Fibroblast of lung (primary cell): ENCODE results near the gene EPHB2. TPM values are rescaled to one million over a fixed set of nuclear protein-coding genes. Genes with fewer than 3 reads are reported as not detected.
A peak's percentile ranks its signal among the peaks of the same experiment; 100 is the strongest.
"Not testable (repeated sequence)": the region's sequence is repeated elsewhere in the genome, so short reads cannot be mapped to it uniquely, and the experiment has no call there.

Experiments used
- DNase-seq, 2 donors: peaks; one replicate each; pipeline versions ENCODE4 v3.0.0 to v3.0.0-alpha.2; 2010; ENCODE audit warnings: low read depth in 2 of 2
- H2AFZ ChIP-seq: 2 replicates; pipeline ENCODE4 v1.5.1; 2012; ENCODE audit warnings: low read length, control low read depth, inconsistent platforms
- H3K27ac ChIP-seq: 2 replicates; pipeline ENCODE4 v1.5.1; 2011; ENCODE audit warnings: low read length, control low read depth; ENCODE audit not compliant: insufficient read depth
- H3K27me3 ChIP-seq: 2 replicates; pipeline ENCODE4 v1.5.1; 2011; ENCODE audit warnings: mild to moderate bottlenecking, low read length; ENCODE audit not compliant: control insufficient read depth, insufficient read depth
- H3K36me3 ChIP-seq: 2 replicates; pipeline ENCODE4 v1.5.1; 2011; ENCODE audit warnings: low read length; ENCODE audit not compliant: control insufficient read depth, insufficient read depth
- H3K4me1 ChIP-seq: 2 replicates; pipeline ENCODE4 v1.5.1; 2011; ENCODE audit warnings: low read length; ENCODE audit not compliant: control insufficient read depth, insufficient read depth; ENCODE audit errors: extremely low read depth
- H3K4me2 ChIP-seq: 2 replicates; pipeline ENCODE4 v1.5.1; 2011; ENCODE audit warnings: low read length, control low read depth; ENCODE audit not compliant: insufficient read depth; ENCODE audit errors: extremely low read depth
- H3K4me3 ChIP-seq, 4 experiments: fragments of 200-600 bp in 1 of 4; sonication (generic) in 1 of 4; replicated peaks in 1 of 4; 2 replicates each; pipeline ENCODE4 v1.5.1; 2011 to 2016; ENCODE audit warnings: low read length in 4 of 4, low read depth in 3 of 4, mild to moderate bottlenecking in 3 of 4, control low read depth in 2 of 4, inconsistent platforms in 1 of 4, mixed read lengths in 1 of 4; ENCODE audit not compliant: insufficient read depth in 1 of 4; ENCODE audit errors: control extremely low read depth in 1 of 4
- H3K79me2 ChIP-seq: 2 replicates; pipeline ENCODE4 v1.5.1; 2012; ENCODE audit warnings: mild to moderate bottlenecking, low read length, inconsistent platforms; ENCODE audit not compliant: control insufficient read depth, insufficient read depth
- H3K9ac ChIP-seq: 2 replicates; pipeline ENCODE4 v1.5.1; 2011; ENCODE audit warnings: mild to moderate bottlenecking, low read length, control low read depth; ENCODE audit not compliant: insufficient read depth
- H3K9me3 ChIP-seq: 2 replicates; pipeline ENCODE4 v1.5.1; 2012; ENCODE audit warnings: low read depth, low read length; ENCODE audit not compliant: control insufficient read depth, insufficient read depth
- H4K20me1 ChIP-seq: 2 replicates; pipeline ENCODE4 v1.5.1; 2011; ENCODE audit warnings: low read length; ENCODE audit not compliant: control insufficient read depth, insufficient read depth; ENCODE audit errors: extremely low read depth
- EZH2 ChIP-seq: IDR thresholded peaks from 2 replicates; pipeline ENCODE4 v1.5.1; 2012; ENCODE audit warnings: low read length, control low read depth, mild to moderate bottlenecking; ENCODE audit errors: missing control alignments
- polyA plus RNA-seq, 2 donors: library from polyadenylated mRNA; depleted of rRNA in 1 of 2; stranded (reverse) in 1 of 2; unstranded in 1 of 2; fragments of >200 nt; gene quantifications; 2 replicates each; pipeline ENCODE4 v1.2.1, GENCODE V29; 2011 to 2012; ENCODE audit warnings: missing spikeins in 1 of 2
- total RNA-seq: library from RNA; depleted of rRNA; stranded (reverse); fragments of >200 nt; gene quantifications from 2 replicates; pipeline ENCODE4 v1.2.1, GENCODE V29; 2014
- TF ChIP-seq, protein P1 (sequence below), 2 donors: IDR thresholded peaks in 1 of 2; conservative IDR thresholded peaks in 1 of 2; 1 replicate in 1 of 2; 2 replicates in 1 of 2; pipeline ENCODE4 v1.5.1; 2011 to 2012; ENCODE audit warnings: low read length in 2 of 2, control low read depth in 1 of 2, inconsistent platforms in 1 of 2, low read depth in 1 of 2, mild to moderate bottlenecking in 1 of 2

Gene EPHB2
- total and polyA plus RNA-seq, 2 donors (not counting 1 experiment from before 2014, with no cell fraction given): 4.1 to 11.2 TPM

DNA sequence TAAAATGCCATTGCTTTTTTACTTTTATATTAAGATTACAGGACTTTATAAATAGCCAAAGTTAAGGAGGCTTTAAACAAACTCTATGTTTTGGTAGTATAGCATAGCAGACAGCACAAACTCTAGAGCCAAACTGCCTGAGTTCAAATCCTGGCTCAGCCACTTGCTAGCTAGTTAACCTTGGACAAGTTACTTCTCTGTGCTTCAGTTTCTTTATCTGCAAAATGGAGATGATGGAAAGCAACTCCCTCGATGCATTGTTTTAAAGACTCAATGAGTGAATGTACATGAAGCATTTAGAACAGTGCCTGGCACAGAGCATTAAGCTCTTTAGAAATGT, 36.3 kb upstream of the EPHB2 start:
- H3K27me3 ChIP-seq: peaks cover 28% of the 10 kb centered on the region
- H3K4me3 ChIP-seq: no peak overlapping the region
- TF ChIP-seq, protein P1, sequence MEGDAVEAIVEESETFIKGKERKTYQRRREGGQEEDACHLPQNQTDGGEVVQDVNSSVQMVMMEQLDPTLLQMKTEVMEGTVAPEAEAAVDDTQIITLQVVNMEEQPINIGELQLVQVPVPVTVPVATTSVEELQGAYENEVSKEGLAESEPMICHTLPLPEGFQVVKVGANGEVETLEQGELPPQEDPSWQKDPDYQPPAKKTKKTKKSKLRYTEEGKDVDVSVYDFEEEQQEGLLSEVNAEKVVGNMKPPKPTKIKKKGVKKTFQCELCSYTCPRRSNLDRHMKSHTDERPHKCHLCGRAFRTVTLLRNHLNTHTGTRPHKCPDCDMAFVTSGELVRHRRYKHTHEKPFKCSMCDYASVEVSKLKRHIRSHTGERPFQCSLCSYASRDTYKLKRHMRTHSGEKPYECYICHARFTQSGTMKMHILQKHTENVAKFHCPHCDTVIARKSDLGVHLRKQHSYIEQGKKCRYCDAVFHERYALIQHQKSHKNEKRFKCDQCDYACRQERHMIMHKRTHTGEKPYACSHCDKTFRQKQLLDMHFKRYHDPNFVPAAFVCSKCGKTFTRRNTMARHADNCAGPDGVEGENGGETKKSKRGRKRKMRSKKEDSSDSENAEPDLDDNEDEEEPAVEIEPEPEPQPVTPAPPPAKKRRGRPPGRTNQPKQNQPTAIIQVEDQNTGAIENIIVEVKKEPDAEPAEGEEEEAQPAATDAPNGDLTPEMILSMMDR (conservative IDR thresholded peaks at IDR 0.05 in 1 of 2, IDR thresholded peaks at IDR 0.05 in 1 of 2; ENCODE audit: low read depth in 1 of 2, low read length in 2 of 2): no peak
- no peak for TF ChIP-seq EZH2
- H3K4me2 ChIP-seq: no peak overlapping the region
- H3K36me3 ChIP-seq: no peaks in the 10 kb centered on the region
- H3K9ac ChIP-seq: no peak overlapping the region
- H4K20me1 ChIP-seq: no peaks in the 10 kb centered on the region
- no peak overlapping the region for H2AFZ ChIP-seq
- H3K4me1 ChIP-seq: no peaks in the 10 kb centered on the region
- no peaks in the 10 kb centered on the region for H3K9me3 ChIP-seq
- DNase-seq: no peak
- H3K79me2 ChIP-seq: no peaks in the 10 kb centered on the region
- no peak overlapping the region for H3K27ac ChIP-seq

DNA sequence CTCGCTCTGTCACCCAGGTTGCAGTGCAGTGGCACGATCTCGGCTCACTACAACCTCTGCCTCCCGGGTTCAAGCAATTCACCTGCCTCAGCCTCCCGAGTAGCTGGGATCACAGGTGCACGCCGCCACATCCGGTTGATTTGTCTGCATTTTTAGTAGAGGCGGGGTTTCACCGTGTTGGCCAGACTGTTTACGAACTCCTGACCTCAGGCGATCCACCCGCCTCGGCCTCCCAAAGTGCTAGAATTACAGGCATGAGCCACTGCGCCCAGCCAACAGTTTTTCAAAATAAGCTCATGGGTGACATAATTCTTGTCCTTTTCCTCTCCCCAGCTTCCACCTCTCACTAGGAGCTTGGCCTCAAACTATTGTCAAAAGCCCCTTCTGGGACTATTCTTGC, 34.5 kb upstream of the EPHB2 start:
- H3K4me3 ChIP-seq, H3K4me1 ChIP-seq, DNase-seq, H3K9me3 ChIP-seq, H3K9ac ChIP-seq, H3K4me2 ChIP-seq, H4K20me1 ChIP-seq, H3K36me3 ChIP-seq, H3K27ac ChIP-seq, H3K79me2 ChIP-seq, H2AFZ ChIP-seq: not testable (repeated sequence)
- H3K27me3 ChIP-seq: peaks cover 21% of the 10 kb centered on the region

DNA sequence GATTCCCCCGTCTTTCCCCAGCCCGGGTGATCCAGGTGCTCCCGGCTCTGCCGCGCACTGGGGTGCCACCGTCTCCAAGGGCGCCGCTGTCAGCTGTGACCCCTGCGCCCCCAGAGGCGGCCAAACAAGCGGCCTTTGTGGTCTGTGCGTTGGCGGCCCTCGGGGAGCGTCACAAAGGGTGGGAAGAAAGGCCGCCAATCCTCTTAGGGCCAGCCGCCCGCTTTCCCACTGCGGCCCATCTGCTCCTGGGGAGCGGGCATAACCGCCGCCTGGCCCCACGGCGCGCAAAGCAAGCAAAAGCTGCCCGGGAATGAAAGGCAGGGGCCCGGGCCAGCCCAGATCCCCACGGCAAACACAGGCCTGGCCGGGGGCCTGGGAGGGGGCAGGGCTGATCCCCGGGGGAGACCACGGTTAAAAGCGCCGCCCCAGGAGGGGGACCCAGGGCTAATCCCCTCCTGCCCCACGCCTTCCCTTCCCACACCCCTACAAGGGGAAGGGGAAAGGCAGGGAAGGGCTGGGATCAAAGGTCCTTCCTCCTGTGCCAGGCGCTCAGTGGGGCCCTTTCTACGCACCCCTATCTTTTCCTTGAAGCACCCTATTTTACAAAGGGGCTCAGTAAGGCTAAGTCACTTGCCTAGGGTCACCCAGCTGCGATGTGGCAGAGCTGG, 33.6 kb upstream of the EPHB2 start:
- Histone ChIP-seq H2AFZ (no peak overlapping the region), H3K9me3 (no peaks in the 10 kb centered on the region)
- TF ChIP-seq, protein P1 (conservative IDR thresholded peaks at IDR 0.05 in 1 of 2, IDR thresholded peaks at IDR 0.05 in 1 of 2; ENCODE audit: low read depth in 1 of 2, low read length in 2 of 2): no peak
- no peak for TF ChIP-seq EZH2

More for the DNA sequence above, 33.6 kb upstream of the EPHB2 start:
- Histone ChIP-seq H3K27me3 (peaks cover 12% of the 10 kb centered on the region), H3K4me3 (no peak overlapping the region), H3K4me2 (no peak overlapping the region), H3K36me3 (no peaks in the 10 kb centered on the region), H3K4me1 (no peaks in the 10 kb centered on the region), H3K27ac (no peak overlapping the region), H4K20me1 (no peaks in the 10 kb centered on the region), H3K79me2 (no peaks in the 10 kb centered on the region), H3K9ac (no peak overlapping the region)
- DNase-seq: peak in 1 of 2 donors; percentile 49
